NCI-H1930 (cell line): ENCODE results near the gene TMEM205.

Experiments
- DNase-seq, 2 experiments: peaks; one replicate each; lab custom pipeline; 2025; lab: John Stamatoyannopoulos, UW

The TMEM205 gene

GRCh38 chr19:11299946-11300810 lies 45.9 kb downstream of the TMEM205 start:
- no peak for DNase-seq

GRCh38 chr19:11296264-11296663 lies 49.8 kb downstream of the TMEM205 start:
- DNase-seq: no peak

GRCh38 chr19:11295665-11296245 lies 50.3 kb downstream of the TMEM205 start, which contains the start of gene TSPAN16:
TSS of gene TSPAN16 (plus strand) at chr19:11296160. CDS start at chr19:11296298, 138 bp downstream.
- no peak for DNase-seq

GRCh38 chr19:11295180-11295579 lies 50.9 kb downstream of the TMEM205 start:
- no peak for DNase-seq

- peak; percentile 61 to 66 for DNase-seq
Observed at GRCh38 chr19:11293433-11294389, 52.4 kb downstream of the TMEM205 start.
